SW480 (cell line): ENCODE data around the gene FGF22.

Experiments
- DNase-seq: peaks from one replicate; pipeline ENCODE4 v3.0.0-alpha.2; 2016; ENCODE audit warnings: low spot score

The FGF22 gene

DNA sequence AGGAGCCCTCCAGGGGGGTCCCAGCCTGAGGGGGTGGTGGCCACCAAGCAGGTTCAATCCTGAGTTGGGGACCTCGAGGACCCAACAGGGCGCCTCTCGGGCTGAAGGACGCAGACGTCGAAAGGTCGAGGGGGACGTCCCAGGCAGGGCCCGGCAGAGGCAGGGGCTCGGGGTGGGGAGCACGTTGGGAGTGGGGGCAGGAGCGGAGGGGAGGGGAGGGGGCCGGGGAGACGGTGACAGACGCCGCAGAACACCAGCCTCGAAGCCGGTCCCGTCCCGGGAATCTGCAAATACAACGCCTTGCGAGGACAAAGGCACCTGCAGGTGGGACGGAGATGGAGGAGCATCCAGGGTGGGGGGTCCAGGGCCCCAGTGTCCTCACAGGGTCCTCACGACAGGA, 4.1 kb downstream of the FGF22 start:
- DNase-seq = no peak

- DNase-seq = no peak
Observed at GRCh38 chr19:644363-644762, 4.7 kb downstream of the FGF22 start.

DNA sequence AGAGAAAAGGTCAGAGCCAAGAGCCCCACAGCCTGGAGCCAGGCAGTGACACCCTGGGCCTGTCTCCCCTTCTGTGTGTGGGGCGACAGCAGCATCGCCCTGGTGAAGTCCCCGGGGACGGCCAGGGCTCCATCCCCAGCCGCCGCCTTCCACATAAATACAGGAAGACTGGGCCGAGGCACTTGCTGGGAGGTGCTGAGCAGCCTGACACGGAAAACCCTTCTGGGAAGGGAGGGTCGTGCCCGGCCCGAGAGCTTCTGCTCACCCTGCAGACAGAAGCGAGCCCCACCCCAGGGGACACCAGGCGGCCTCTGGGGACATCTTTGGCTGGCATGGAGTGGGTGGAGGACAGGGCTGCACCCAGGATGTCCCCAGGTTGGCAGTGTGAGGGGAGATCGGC, 5.1 kb downstream of the FGF22 start:
- no peak for DNase-seq

- DNase-seq = no peak
Observed at GRCh38 chr19:645912-646778, 6.5 kb downstream of the FGF22 start.

- DNase-seq = no peak
Observed at GRCh38 chr19:646779-647565, 7.3 kb downstream of the FGF22 start.

DNA sequence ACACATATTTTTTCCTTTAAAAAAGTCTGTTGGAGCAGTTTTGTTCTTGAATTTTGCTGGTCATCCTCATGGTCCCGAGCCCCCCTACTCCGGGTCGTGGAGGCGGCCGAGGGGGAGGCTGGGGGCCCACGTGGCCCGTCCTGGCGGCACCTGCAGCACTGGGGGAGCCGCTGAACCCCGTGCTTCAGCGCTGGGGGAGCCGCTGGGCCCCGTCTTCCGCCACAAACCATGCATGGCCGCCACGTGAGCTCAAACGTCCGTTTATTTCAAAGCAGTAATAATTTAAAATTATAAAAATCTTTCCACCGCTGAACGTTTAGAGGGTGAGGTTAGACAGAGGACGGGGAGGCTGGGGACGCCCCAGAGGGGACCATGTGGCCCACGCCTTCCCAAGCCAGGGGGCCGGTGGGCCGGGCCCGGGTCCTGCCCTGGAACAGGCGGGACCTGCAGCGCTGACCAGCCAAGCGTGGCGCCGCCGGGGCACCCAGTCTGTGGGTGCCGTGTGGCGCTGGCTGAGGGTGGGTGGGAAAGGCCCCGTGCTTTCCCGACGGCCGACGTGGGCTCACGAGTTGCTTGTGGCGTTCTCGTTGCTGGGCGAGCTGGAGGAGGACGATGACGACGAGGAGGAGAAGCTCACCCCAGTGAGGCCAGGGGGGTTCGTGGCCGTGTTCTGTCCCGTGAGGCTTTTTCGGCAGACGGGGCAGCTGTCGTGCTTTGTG, 8.0 kb downstream of the FGF22 start:
- DNase-seq = no peak

- DNase-seq = no peak
Observed at GRCh38 chr19:648305-648704, 8.6 kb downstream of the FGF22 start.

- DNase-seq = no peak
Observed at GRCh38 chr19:648904-649801, 9.5 kb downstream of the FGF22 start.

DNA sequence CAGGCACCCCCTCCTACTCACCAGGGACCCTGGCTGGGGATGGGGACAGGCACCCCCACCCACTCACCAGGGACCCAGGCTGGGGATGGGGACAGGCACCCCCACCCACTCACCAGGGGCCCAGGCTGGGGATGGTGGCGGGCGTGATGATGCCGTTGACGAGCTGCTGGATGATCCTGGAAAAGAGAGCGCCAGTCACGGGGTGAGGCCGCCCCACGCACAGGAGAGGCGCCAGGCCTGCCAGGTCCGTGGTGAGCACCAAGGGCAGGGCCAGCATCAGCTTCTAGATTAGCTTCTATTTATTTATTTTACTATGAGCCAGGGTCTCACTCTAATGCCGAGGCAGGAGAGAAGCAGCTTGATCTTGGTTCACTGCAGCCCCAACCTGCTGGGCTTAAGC, 10.4 kb downstream of the FGF22 start:
- DNase-seq = no peak

GRCh38 chr19:651114-651818, 11.6 kb downstream of the FGF22 start:
- no peak for DNase-seq

DNA sequence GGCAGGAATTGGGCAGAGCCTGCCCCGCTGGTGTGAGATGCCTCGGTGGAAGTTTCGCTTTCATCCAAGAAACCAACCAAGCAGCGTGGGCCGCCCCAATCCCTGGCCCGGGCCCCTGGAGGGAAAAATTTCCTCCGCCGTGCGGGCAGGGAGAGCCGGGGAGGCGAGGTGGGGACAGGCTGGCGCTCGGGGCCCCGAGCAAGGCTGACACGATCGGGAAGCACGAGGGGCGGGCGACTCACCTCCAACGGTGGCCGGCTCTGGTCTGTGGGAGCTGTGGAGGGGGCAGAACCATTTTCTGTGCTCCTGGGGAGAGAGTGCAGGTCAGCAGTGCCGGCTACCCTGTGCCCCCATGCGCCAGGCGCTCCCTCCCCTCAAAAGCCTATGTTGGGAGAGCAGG, 12.3 kb downstream of the FGF22 start:
- DNase-seq = no peak

DNA sequence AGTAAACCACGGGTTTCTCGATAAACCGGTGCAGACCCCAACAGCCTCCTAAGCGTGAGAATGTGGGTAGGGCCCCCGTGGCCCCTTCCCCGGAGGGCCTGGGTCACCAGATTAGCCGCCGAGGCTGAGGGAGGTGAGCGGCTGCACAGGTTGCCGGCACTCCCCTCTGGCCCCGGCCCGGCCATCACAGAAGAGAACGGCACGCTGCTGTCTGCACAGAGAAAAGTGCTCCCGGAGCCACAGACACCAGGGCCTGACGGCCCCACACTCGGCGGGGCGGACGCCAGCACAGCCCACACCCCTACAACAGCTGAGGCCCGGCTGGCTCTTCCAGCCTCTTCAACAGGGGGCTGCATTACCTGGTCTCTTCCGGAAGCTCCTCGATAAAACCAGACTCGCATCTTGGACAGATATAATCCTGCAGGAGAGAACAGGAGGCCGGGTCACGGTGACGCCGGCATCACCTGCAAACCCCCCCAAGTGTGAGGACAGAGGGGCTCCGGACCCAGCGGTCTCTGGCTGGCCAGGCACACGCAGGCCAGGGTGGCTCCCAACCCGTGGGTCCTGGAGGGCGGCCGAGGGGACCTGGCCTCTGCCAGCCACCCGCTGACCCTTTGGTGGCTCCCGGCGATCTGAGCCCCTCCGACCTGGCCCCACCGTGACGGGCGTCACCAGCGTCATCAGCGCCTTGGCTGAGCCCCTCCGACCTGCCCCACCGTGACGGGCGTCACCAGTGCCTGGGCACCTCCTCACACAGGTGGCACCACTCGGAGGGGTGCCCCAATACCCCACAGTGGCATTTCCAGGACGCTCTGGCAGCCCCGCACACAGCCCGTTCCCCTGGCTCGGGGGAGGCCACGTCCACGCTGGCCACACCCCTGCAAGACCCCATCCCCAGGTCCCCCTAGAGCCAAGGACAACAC, 13.0 kb downstream of the FGF22 start:
- no peak for DNase-seq

DNA sequence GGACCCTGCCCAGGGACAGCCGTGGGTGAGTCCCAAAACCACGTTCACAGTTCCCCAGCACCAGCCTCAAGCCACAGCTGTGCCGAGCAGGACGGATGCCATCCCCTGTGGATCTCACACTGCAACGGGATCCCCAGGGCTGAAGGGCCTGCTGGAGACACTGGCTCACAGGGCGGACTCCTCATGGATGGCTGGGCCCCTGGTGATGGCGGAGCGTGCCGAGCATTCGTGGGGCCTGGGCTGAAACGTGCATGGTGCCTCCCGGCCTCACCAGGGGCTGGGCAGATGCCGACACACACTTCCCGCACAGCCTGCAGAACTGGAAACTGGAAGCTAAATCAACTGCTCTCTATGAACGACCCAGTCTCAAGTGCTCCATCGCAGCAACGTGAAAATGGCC, 13.7 kb downstream of the FGF22 start:
- no peak for DNase-seq

GRCh38 chr19:655691-656090, 16.0 kb downstream of the FGF22 start:
- no peak for DNase-seq

GRCh38 chr19:656751-657559, 17.3 kb downstream of the FGF22 start:
- no peak for DNase-seq

DNA sequence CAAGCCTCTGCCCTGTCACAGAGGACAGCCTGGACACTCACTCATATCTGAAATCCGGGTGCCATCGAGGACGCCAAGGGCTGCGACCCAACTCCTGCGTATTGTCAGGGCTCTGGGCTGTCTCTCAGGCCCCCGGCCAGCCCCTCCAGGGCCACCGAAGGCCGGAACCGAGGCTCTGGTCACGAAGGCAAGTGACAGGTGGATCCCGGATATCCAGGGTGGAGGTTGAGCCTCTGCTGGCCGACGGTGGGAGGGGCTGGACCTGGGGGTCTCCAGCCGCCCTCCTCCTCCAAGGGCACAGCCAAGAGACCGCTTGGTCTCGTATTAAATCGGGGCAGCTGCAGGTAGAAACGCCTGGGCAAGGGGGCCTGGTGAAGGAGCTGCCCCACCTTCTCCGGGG, 17.9 kb downstream of the FGF22 start:
- DNase-seq = no peak

- DNase-seq = no peak
Observed at GRCh38 chr19:658059-658839, 18.6 kb downstream of the FGF22 start.
